H7 (cell line): ENCODE measurements around the gene ZNF385C. TPM values are rescaled to one million over a fixed set of nuclear protein-coding genes. Genes with fewer than 3 reads are reported as not detected.

Source experiments
- DNase-seq: peaks from one replicate; pipeline ENCODE4 v3.0.0; 2012
- H3K27me3 ChIP-seq: 2 replicates; pipeline ENCODE4 v1.6.0; 2011; ENCODE audit warnings: mild to moderate bottlenecking, low read length; ENCODE audit not compliant: control insufficient read depth, insufficient read depth
- H3K36me3 ChIP-seq: replicated peaks from 2 replicates; pipeline ENCODE4 v1.5.1; 2011; ENCODE audit warnings: low read length; ENCODE audit not compliant: control insufficient read depth, insufficient read depth
- H3K4me3 ChIP-seq: 2 replicates; pipeline ENCODE4 v1.5.1; 2011; ENCODE audit warnings: low read depth, mild to moderate bottlenecking, control low read depth, low read length, moderate library complexity; ENCODE audit not compliant: insufficient read depth
- total RNA-seq: library from RNA; depleted of rRNA; stranded (reverse); fragments of >200 nt; shearing (Covaris generic); gene quantifications from 2 replicates; pipeline ENCODE4 v1.2.3, GENCODE V29; 2014

The ZNF385C gene
- total RNA-seq, 1 experiment from 2014 or later: 2.7 TPM

DNA sequence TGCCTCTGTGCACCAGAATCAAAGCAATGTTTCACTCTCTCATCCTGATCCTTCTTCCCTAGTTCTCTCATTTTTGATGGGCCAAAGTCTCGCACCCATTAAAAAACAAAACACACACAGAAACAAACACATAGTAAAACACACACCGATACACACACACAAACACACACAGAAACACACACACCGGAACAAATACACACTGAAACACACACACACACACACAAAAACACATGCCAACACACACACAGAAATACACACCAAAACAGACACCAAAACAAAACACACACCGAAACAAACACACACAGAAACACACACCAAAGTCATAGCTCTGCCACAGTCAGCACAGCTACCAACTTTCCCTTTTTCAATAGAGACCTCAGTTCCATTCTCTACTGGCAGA is 33.0 kb upstream of the ZNF385C start:
- Histone ChIP-seq H3K36me3 (peaks cover 23% of the 10 kb centered on the region), H3K4me3 (no peak overlapping the region), H3K27me3 (no peaks in the 10 kb centered on the region)
- DNase-seq: no peak

DNA sequence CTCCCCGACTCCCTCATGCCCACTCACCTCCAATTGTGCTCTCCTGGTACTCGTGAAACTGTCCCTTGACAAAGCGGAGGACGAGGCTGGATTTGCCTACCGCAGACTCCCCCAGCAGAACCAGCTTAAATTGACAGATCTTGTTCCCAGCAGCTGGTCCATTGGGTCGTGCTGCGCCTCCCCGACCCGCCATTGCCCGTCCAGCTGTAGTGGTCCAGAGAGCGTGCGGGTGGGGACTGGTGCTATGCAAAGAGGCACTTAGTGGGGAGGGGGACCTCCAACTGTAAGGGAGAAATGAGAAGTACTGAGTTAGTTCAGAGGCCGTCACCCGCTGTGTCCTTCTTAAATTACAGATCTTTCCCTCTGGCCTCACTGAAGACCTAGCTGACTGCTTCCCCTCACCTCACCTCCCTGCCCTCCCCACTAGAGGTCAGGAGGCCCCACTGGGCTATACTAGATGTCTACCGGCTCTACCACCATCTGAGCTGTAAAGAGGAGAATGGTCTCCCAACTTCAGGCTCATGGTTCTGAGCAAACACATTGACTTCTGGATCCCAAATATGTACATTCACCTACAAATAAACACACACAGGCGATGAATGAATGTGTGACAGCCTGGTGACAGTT is 32.1 kb upstream of the ZNF385C start:
- no peak for DNase-seq
- Histone ChIP-seq H3K36me3 (peaks cover 25% of the 10 kb centered on the region), H3K4me3 (no peak overlapping the region), H3K27me3 (no peaks in the 10 kb centered on the region)

DNA sequence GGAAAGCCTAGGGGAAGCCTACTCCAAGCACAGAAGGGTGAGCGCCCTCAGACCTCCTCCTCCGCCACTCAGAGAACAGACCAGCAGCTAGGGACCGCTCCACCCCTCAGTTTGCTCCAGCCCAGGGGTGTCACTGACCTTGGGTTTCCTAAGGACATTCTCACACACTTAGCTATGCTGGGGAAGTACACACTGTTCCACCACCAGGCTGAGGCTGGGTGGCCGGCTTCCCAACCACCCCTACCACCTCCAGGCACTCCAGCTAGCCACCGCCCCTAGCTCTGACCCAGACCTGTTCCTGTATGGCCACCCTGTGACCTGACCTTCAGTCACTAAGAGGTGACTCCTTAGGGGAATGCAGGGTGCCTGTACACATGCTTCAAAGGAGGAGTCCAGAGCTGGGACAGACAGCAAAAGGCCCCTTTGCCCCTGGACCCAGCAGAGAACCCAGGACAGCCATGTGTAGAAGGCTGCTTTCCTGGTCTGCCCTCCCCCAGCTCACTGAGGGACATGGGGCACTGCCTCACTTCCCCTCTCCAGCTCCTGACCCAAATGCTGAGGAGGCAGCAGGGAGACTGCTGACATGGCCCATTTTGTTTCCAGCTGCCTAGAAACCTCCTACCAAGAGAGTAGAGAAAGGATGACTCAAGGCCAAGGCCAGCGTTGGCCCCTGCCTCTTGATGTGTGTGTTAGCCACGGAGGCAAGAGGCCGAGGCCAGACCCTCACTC is 31.0 kb upstream of the ZNF385C start:
- DNase-seq: no peak
- Histone ChIP-seq H3K36me3 (peaks cover 26% of the 10 kb centered on the region), H3K27me3 (no peaks in the 10 kb centered on the region), H3K4me3 (no peak overlapping the region)

DNA sequence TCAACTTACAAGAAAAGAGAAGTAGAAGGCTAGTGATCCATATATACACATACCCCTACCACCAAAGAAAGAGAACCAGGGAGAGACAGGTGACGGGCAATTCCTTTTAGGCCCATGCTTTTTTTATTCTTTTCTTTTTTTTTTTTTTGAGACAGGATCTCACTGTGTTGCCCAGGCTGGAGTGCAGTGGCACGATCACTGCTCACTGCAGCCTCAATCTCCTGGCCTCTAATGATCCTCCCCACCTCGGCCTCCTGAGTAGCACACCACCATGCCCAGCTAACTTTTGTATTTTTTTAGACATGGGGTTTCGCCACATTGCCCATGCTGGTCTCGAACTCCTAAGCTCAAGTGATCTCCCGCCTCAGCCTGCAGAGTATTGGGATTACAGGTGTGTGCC is 29.1 kb upstream of the ZNF385C start:
- Histone ChIP-seq H3K4me3 (no peak overlapping the region), H3K36me3 (peaks cover 26% of the 10 kb centered on the region), H3K27me3 (no peaks in the 10 kb centered on the region)
- no peak for DNase-seq

DNA sequence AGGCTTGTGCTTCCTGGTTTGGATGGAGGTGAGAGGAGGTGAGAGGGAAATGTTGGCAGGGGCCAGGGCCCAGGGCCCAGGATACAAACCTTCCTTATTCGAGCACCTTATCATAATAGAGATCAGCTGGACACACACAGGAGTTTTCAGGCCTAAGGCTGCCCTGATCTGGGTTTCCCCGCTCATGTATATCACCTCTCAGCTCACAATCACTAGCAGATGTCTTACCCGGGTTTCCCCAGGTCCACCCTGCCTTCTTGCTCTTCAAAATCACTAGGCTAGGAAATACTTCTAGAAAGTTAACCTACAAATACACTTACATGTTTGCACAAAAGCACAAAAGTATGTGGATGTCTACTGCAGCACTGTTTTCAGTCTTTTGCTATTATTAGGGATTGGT is 28.6 kb upstream of the ZNF385C start:
- DNase-seq: no peak
- H3K27me3 ChIP-seq: no peaks in the 10 kb centered on the region
- H3K4me3 ChIP-seq: no peak overlapping the region
- peaks cover 26% of the 10 kb centered on the region for H3K36me3 ChIP-seq

DNA sequence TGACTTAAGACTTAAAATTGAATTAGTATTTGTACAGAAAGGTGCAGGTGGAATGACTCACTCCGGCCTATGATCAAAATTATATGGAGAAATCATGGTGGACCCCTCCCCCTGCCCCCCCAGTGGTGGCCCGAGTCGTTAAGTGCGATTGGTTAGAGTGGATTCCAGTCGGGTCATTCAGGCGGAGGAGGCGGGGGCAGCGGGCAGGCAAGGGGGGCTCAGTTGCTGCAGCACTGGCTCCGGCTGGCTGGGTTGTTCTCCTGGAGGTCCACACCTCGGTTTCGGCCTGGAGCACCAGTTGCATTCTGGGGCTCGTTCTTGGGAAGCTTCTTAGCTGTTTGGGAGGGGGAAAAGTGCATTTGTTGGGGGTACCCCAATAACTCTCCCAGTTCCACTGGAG is 27.3 kb upstream of the ZNF385C start:
- H3K36me3 ChIP-seq: peaks cover 26% of the 10 kb centered on the region
- H3K27me3 ChIP-seq: no peaks in the 10 kb centered on the region
- no peak overlapping the region for H3K4me3 ChIP-seq
- DNase-seq: no peak

DNA sequence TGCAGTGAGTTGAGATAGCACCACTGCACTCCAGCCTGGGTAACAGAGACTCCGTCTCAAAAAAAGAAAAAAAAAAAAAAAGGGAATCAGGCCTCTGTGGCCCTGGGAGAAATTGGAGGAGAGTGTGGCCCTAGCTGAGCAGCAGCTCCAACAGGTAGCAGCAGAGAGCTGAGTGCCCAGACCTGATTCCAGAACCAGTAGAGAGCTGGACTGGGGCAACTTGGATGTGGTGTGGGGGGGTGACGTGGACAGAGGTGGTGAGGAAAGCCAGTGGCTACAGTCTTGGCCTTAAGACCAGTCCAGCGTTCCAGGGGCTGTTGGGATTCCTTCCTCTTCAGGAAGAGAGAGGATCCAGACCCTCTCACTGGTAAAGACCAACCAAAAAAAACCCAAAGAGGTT is 26.0 kb upstream of the ZNF385C start:
- H3K27me3 ChIP-seq: no peaks in the 10 kb centered on the region
- H3K4me3 ChIP-seq: no peak overlapping the region
- peaks cover 21% of the 10 kb centered on the region for H3K36me3 ChIP-seq
- no peak for DNase-seq

DNA sequence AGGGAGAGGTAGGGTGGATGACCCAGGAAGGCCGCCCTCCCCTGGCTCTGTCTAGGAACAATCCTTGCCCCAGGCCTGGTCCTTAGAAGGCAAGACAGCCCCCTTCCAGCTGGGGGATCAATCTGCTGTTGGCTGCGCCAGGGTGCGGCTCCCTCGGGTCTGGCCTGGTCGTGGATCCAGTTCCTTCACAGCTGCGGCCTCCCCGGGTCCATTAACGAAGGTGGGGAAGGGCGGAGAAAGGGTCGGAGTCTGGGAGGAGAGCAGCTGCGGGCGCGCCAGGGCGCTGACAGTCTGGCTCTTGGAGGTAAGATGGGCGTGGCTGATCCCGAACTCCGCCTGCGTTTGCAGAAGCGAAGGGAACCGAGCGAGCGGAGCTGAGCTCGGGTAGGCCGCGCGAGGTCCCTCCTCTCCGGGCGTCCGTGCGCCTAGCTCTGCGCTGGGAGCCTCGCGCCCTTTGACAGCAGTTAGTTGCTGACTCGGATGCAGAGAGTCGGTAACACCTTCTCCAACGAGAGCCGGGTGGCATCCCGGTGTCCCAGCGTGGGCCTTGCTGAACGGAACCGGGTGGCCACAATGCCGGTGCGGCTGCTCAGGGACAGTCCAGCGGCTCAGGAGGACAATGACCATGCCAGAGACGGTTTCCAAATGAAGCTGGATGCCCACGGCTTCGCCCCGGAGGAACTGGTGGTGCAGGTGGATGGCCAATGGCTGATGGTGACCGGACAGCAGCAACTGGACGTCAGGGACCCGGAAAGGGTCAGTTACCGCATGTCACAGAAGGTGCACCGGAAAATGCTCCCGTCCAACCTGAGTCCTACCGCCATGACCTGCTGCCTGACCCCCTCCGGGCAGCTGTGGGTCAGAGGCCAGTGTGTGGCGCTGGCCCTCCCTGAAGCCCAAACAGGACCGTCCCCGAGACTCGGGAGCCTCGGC is 24.4 kb upstream of the ZNF385C start, which contains the start of gene HSPB9:
HSPB9 (plus strand) TSS at position 434 of the 933 bp plus-strand sequence; CDS start at position 481, 47 bp downstream.
- Histone ChIP-seq H3K27me3 (no peaks in the 10 kb centered on the region), H3K4me3 (peak within 1 kb of the TSS; percentile 25), H3K36me3 (peaks cover 17% of the 10 kb centered on the region)
- peak; percentile 95 for DNase-seq

DNA sequence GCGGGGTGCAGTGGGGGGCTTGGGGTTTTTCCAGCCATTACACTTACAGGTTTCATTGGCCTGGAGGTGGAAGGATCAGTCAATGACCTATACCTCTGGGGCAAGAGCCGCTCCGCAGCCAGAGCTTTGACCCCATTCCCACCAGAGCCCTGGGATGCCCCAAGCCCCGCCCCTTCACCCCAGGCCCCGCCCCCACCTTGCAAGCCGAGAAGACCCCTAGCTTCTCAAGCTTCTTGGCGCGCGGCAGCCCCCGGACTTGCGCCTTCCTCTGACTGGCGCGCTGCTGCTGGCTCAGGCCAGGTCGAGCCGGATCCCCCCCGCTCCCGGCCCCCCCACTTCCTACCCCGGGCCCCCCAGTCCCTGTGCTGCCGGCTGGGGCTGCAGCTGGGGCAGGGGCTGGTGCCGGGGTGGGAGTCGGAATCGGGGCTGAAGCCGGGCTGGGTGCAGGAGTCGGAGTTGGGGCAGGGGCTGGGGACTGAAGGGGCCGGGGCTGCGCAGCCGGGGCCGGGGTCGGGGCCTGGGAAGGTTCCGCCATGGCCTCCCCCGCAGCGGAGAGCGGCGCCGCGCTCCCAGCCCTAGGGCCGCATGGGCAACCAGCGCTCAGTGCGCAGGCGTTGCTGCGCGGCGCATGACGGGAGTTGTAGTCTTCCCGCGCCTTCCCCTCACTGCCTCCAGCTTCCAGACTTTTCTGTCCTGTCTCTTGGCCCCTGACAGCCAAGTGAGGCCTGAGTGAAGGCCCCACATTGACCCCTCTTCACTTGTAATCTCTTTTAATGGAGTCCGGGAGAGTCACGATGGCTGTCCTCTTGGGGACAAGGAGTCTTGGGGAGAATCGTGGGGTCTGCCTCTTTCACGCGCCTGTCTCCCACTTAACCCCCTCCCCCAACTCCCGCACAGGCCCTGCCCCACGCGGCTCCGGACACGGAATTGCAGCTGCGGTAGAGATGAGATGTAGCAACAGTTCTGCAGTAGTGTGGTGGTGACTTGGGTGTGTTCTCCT is 22.8 kb upstream of the ZNF385C start, which contains the start of gene KAT2A:
KAT2A (minus strand) TSS at position 598 of the 1,000 bp plus-strand sequence; CDS start at position 535, 63 bp downstream.
- H3K36me3 ChIP-seq: peaks cover 14% of the 10 kb centered on the region
- H3K27me3 ChIP-seq: no peaks in the 10 kb centered on the region
- peak; percentile 98 for DNase-seq
- H3K4me3 ChIP-seq: peak within 1 kb of the TSS; percentile 44

DNA sequence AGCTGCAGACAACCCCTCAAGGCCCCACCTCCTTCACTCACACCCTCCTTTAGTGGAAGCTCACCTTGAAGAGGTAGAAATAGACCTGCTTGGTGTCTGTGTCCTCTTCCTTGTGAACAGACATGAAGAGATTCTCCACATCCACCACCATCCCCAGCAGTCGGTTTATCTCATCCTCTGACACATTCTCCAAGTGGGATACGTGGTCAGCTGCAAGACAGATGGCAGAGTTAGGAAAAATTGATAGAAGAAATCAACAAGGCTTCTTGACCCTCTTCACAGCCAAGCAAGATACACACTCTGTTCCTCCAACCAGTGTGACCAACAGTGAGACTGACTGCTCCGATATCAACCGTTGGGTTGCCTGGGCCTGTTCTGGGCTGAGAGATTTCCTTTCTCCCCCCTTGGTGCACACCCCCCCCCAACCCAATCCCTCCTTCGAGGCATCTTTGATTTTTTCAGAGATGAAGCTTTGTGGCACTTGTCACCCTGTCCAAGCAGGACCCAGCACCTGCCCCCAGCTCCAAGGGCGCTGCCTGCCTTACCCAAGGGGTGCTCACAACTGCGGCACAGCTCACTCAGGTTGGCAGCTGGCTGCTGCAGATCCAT is 22.0 kb upstream of the ZNF385C start:
- no peak for DNase-seq
- Histone ChIP-seq H3K27me3 (no peaks in the 10 kb centered on the region), H3K36me3 (peaks cover 14% of the 10 kb centered on the region), H3K4me3 (peak overlapping the region; percentile 44)

DNA sequence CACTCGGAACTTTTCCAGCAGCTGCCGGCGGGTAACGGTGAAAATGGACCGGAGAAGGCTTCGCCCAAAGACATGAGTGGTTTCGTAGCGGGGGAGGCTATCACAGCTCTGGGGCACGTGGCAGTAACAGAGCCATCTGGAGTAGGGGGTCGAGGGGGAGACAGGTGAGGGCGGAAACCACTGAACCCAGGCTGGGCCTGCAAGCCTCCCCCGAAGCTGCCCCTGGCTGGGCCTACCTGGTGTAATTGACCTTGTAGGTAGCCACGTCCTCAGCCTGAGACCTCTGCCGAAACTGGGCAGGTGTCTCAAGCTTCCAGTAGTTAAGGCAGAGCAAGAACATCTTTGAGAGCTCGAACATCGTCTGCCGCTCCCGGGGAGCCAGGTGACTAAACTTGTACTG is 21.0 kb upstream of the ZNF385C start:
- H3K27me3 ChIP-seq: no peaks in the 10 kb centered on the region
- H3K36me3 ChIP-seq: peaks cover 16% of the 10 kb centered on the region
- no peak for DNase-seq
- no peak overlapping the region for H3K4me3 ChIP-seq

DNA sequence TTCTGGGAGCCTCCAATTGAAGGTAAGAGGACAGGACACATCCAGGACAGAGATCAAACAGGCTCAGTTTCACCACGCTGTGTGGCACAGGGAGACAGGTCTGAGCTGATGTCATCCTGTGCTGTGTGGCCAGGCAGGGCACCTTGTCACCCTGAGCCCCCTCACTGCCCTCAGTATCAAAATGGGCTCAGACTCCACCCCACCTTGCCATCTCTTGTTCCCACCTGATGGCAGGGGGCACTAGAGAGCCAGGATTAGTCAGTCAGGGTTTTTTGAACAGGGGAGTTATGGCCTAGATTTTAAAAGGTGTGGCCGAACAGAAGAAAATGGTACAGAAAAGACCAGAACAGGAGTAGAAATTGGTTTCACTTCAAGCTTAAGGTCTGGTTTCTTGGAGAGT is 20.3 kb upstream of the ZNF385C start:
- DNase-seq: peak; percentile 84
- Histone ChIP-seq H3K36me3 (peaks cover 16% of the 10 kb centered on the region), H3K27me3 (no peaks in the 10 kb centered on the region), H3K4me3 (no peak overlapping the region)

DNA sequence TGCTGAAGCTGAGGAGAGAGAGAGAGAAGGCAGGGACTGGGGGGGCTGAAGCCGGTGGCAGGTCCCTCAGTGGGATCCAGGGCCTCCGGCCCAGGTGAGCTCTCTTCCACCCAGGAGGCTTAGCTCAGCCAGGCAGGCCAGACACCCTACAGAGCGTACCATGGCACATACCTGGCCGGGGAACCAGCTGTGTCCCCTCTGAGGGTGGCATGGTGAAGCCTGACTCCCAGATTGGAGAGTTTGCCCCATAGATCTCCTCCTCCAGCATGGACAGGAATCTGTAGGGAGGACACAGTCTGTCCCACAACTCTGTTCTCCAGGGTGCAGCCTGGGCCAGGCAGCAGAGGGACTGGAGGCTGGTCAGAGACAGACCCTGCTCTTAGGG is 19.8 kb upstream of the ZNF385C start:
- no peak for DNase-seq
- Histone ChIP-seq H3K36me3 (peaks cover 16% of the 10 kb centered on the region), H3K27me3 (no peaks in the 10 kb centered on the region)

More for the DNA sequence above, 19.8 kb upstream of the ZNF385C start:
- H3K4me3 ChIP-seq: no peak overlapping the region
